Endothelial cell (in vitro differentiated cells): ENCODE measurements around the gene NOTCH2. TPM values are rescaled to one million over a fixed set of nuclear protein-coding genes. Genes with fewer than 3 reads are reported as not detected.
"Not testable (repeated sequence)": the region's sequence is repeated elsewhere in the genome, so short reads cannot be mapped to it uniquely, and the experiment has no call there.

Source experiments
- DNase-seq: peaks from one replicate; pipeline ENCODE4 v3.0.0; 2021; ENCODE audit warnings: low spot score
- H3K27ac Mint-ChIP-seq: one replicate; pipeline ENCODE4 v1.8.0; 2021; ENCODE audit warnings: mixed read lengths, inconsistent platforms; ENCODE audit not compliant: unreplicated experiment
- H3K27me3 Mint-ChIP-seq: one replicate; pipeline ENCODE4 v1.8.0; 2021; ENCODE audit warnings: mild to moderate bottlenecking, moderate library complexity, mixed read lengths, inconsistent platforms; ENCODE audit not compliant: unreplicated experiment
- H3K36me3 Mint-ChIP-seq: one replicate; pipeline ENCODE4 v1.8.0; 2021; ENCODE audit warnings: mild to moderate bottlenecking, low read depth, mixed read lengths, inconsistent platforms; ENCODE audit not compliant: unreplicated experiment
- H3K4me1 Mint-ChIP-seq: one replicate; pipeline ENCODE4 v1.8.0; 2021; ENCODE audit warnings: mild to moderate bottlenecking, mixed read lengths, inconsistent platforms; ENCODE audit not compliant: unreplicated experiment
- H3K4me3 Mint-ChIP-seq: one replicate; pipeline ENCODE4 v1.8.0; 2021; ENCODE audit warnings: mild to moderate bottlenecking, mixed read lengths, inconsistent platforms; ENCODE audit not compliant: unreplicated experiment
- H3K9me3 Mint-ChIP-seq: one replicate; pipeline ENCODE4 v1.8.0; 2021; ENCODE audit warnings: mixed read lengths, inconsistent platforms; ENCODE audit not compliant: unreplicated experiment
- total RNA-seq: library from RNA; stranded (reverse); fragmentation: NEBNext Ultra II Directional; extraction: Animal tissue kit (Norgen Biotek cat#: 25700); gene quantifications from one replicate; pipeline ENCODE4 v1.2.1, GENCODE V29; 2021; ENCODE audit not compliant: unreplicated experiment

Gene NOTCH2
- total RNA-seq, 1 donor from 2014 or later = 29.7 TPM

GRCh38 chr1:120100590-120100989 is 31.1 kb upstream of the NOTCH2 start:
- H3K4me1 Mint-ChIP-seq, H3K9me3 Mint-ChIP-seq, H3K4me3 Mint-ChIP-seq, H3K27me3 Mint-ChIP-seq, H3K27ac Mint-ChIP-seq, DNase-seq, H3K36me3 Mint-ChIP-seq: not testable (repeated sequence)

DNA sequence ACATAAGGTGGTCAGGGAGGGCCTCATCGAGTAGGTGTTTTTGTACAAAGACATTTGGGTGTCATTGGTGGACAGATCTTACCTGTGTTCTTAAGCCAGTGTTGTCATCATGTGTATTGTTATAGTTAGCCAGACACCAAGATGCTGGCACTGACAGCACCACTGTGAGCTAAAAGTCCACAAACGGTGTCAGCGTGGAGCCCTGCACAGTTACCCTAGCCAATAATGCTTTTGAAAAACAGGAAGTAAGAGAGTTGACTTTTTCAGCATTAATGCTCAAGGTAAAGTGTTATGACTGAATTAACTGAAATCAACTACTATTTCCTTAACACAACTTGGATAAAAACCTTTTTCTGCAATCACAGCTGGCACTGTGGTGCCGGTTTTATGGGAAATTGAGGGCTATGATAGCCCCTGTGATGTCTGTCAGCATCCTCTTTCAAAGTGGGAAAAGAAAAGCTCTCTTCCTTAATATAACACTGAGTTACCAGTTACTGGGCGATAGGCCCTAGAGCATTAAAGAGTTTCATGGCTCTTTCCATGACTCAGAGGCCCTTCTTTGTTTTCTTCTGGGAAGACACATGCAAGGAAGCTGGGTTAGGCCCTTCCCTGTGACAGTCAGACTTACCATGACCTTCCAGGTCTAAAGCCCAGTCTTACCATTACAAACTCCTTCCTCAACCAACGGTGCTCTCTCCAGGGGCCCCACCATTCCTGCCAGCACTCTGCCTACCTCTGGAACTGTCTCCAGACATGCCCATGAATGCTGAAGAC is 29.7 kb upstream of the NOTCH2 start:
- DNase-seq, H3K9me3 Mint-ChIP-seq, H3K27ac Mint-ChIP-seq, H3K27me3 Mint-ChIP-seq, H3K4me3 Mint-ChIP-seq, H3K36me3 Mint-ChIP-seq, H3K4me1 Mint-ChIP-seq: not testable (repeated sequence)

DNA sequence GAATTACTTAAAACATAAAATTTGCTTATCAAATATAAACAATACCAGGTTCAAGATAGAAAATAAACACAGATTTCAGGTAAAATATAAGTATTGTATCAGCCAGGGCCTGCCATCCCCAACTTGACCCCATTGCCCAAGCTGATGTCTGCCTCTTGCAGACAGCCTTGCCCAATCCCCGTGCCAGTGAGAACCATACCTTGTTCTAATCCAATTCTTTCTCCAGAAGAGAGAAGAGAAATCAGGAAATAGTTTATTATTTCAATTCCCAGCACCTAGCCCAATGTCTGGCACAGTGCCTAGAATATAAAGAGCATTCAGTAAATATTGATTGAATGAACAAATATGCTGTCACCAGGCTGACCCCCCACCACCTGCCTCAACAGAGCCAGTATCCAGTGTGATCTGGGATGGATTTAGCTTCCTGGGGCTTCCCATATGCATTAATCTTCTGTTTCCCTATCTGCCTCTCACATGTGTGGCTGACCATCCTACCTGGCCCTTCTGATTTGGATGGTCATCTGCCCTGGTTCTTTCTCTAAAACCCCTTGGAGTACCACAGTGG is 27.6 kb upstream of the NOTCH2 start:
- not testable (repeated sequence) for H3K4me3 Mint-ChIP-seq, H3K9me3 Mint-ChIP-seq

DNA sequence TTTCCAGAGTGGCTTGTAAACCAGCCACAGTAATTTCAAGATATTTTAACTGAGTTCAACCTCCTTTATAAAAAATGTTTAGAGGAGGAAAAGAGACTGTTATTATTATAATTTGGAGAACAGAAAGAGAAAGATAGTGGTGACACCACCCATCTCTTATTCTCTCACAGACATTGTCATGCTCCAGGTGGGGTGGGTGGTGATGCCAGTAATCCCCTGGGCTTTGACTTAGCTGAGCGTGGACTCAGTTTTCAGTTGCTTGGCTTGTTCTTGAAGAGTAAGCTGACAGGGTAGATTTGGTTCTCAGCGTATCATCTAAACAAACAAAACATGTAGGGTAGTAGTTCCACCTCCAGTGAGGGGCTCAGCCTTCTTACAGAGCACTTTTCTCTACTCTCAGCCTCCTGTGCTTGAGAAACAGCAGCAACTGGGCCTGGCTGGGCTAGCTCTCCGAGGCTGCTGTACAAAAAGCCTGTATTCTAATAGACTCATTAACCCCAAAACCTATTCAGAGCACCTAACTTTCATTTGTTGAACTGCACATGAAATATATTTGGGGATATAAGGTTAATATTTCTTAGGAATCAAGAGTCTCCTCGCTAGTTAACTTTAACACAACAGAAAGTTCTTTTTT is 24.2 kb upstream of the NOTCH2 start:
- not testable (repeated sequence) for H3K9me3 Mint-ChIP-seq, H3K4me3 Mint-ChIP-seq, H3K4me1 Mint-ChIP-seq

More for the DNA sequence above, 27.6 kb upstream of the NOTCH2 start:
- DNase-seq, H3K27me3 Mint-ChIP-seq, H3K27ac Mint-ChIP-seq, H3K4me1 Mint-ChIP-seq, H3K36me3 Mint-ChIP-seq: not testable (repeated sequence)

DNA sequence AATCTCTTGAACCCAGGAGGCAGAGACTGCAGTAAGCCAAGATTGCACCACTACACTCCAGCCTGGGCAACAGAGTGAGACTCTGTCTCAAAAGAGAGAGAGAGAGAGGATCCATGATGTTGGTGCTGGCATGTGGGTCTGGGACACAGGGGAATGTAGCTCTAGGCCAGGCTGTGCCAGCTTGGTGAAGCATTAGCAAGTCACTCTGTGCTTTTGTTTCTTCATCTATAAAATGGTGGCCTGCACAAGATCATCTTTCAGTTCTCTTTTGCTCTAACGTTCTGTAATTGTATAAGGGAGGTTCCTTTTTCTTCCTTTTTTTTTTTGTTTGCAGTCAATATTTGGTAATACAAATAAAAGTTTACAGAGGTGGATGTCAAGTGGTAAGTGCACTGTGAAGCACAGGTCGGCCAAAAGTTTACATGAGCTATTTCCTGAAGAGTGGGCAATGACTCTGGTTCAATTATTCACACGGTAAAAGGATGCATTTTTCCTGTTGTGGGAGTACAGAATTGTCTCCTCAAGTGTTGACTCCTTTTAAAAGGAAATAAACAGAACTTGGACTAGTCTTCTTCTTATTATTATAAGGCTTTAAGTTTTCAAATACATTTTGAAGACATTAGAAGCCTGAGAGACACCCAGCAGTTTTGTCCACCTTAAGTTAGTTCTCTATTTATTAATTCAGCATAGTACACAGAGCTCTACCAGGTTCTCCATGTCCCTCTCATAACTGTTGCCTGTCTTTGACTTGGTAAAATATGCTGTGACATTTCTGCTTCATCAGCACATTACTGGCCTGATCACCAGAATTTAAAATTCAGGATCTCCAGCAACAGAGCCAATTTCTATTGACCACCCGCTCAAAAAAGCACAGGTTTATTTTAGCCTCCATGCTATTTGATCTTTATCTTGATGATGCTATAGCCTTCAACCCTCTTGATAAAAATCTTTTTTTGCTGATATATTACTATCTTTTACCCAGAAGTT is 23.1 kb upstream of the NOTCH2 start:
- not testable (repeated sequence) for H3K9me3 Mint-ChIP-seq, H3K27me3 Mint-ChIP-seq, H3K4me1 Mint-ChIP-seq, H3K36me3 Mint-ChIP-seq, H3K27ac Mint-ChIP-seq, DNase-seq, H3K4me3 Mint-ChIP-seq

More for the DNA sequence above, 24.2 kb upstream of the NOTCH2 start:
- not testable (repeated sequence) for H3K27ac Mint-ChIP-seq, H3K36me3 Mint-ChIP-seq, DNase-seq, H3K27me3 Mint-ChIP-seq

- DNase-seq, H3K36me3 Mint-ChIP-seq, H3K9me3 Mint-ChIP-seq, H3K4me1 Mint-ChIP-seq, H3K4me3 Mint-ChIP-seq, H3K27me3 Mint-ChIP-seq, H3K27ac Mint-ChIP-seq: not testable (repeated sequence)
Measured at GRCh38 chr1:120090830-120091229, 21.4 kb upstream of the NOTCH2 start.

DNA sequence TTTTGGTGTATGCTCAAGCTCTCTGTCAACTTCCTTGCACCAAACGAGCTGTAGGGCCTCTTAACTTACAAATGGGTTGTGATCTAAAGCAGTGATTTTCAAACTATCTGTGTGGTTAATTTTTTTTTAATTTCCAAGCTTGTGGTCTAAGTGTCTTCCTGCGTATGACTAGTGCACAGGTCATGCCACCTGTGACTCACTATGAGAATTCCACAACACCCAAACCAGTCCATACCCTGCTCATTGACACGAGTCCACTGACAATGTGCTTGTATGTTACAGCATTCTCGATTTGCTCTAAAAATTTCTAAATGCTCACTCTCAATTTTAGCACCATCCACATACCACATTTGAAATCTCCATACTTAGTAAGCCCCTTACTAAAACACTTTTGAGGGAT is 18.5 kb upstream of the NOTCH2 start:
- H3K27ac Mint-ChIP-seq, DNase-seq, H3K9me3 Mint-ChIP-seq, H3K4me1 Mint-ChIP-seq, H3K27me3 Mint-ChIP-seq, H3K4me3 Mint-ChIP-seq, H3K36me3 Mint-ChIP-seq: not testable (repeated sequence)

- not testable (repeated sequence) for DNase-seq, H3K4me1 Mint-ChIP-seq, H3K27me3 Mint-ChIP-seq, H3K9me3 Mint-ChIP-seq, H3K36me3 Mint-ChIP-seq, H3K27ac Mint-ChIP-seq, H3K4me3 Mint-ChIP-seq
Measured at GRCh38 chr1:120069920-120070214, 405 bp upstream of the NOTCH2 start.

DNA sequence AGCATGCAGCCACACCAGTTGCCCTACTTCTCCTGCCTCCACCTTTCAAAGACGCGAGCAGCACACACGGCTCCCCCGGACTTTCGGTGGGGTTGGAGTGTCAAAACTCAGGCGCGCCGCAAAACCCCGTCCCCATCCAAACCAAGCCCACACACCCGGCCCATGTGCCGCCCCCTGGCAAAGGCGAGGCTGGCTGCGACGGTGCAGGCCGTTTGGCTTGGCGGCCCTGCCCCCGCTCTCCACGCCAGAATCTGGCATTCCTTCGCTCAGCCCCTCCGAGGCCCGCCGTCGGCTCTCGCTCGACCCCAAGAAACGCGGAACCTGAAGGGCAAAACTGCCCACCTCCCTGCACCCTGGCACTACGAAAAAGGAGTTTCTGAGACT is 787 bp downstream of the NOTCH2 start:
- H3K4me3 Mint-ChIP-seq, H3K27me3 Mint-ChIP-seq, H3K9me3 Mint-ChIP-seq, H3K27ac Mint-ChIP-seq, H3K4me1 Mint-ChIP-seq, H3K36me3 Mint-ChIP-seq: not testable (repeated sequence)
- DNase-seq = peak; percentile 12

DNA sequence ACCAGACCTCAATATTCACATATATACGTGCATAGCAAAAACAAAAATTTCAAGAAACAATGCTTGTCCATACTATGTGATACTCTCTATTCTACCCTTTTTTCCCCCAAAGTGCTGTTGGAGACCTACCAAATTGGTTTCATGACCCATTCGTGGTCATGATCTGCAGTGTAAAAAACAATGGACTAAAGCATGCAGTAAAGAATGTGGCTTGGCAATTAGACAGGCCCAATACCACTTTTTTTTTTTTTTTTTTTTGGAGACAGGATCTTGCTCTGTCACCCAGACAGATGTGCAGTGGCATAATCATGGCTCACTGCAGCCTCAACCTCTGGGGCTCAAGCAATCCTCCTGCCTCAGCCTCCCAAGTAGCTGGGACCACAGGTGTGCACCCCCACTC is 21.3 kb downstream of the NOTCH2 start:
- DNase-seq, H3K4me3 Mint-ChIP-seq, H3K9me3 Mint-ChIP-seq, H3K27me3 Mint-ChIP-seq, H3K27ac Mint-ChIP-seq, H3K36me3 Mint-ChIP-seq, H3K4me1 Mint-ChIP-seq: not testable (repeated sequence)

DNA sequence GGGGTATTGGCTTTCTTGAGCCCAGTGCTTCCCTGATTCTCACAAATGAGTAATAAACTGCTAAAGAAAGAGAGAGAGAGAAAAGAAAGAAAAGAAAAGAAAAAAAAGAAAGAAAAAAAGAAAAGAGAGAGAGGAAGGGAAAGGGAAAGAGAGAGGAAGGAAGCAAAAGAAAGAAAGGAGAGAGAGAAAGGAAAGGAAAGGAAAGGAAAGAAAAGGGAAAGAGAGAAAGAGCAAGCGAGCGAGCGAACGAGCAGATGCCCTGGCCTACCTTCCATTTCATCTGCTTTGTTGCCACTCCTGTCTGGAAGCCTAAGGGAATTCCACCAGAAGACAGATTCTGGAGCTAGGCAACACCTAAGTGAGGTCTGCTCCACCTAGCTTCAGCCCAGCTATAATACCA is 27.7 kb downstream of the NOTCH2 start:
- not testable (repeated sequence) for H3K4me3 Mint-ChIP-seq, H3K4me1 Mint-ChIP-seq, H3K36me3 Mint-ChIP-seq, DNase-seq, H3K9me3 Mint-ChIP-seq, H3K27me3 Mint-ChIP-seq, H3K27ac Mint-ChIP-seq
